Measurements from ENCODE around the gene SYVN1.

- TF ChIP-seq ELF4 (IDR thresholded peaks at IDR 0.05): no peak
- TF ChIP-seq BHLHE40 (IDR thresholded peaks at IDR 0.05; ENCODE audit: borderline replicate concordance): no peak
These were observed 23.9 kb downstream of the SYVN1 start for GRCh38 chr11:65110354-65110861.
